Stimulated activated CD8-positive, alpha-beta memory T cell treated with anti-CD3 and anti-CD28 coated beads, Interleukin-15, amount 100 ng/mL, for 24 hours (primary cell): ENCODE measurements around the gene BAIAP2L1.

Source experiments
- DNase-seq: peaks from one replicate; pipeline ENCODE4 v3.0.0-alpha.2; 2020; ENCODE audit warnings: low read depth

The BAIAP2L1 gene

DNA sequence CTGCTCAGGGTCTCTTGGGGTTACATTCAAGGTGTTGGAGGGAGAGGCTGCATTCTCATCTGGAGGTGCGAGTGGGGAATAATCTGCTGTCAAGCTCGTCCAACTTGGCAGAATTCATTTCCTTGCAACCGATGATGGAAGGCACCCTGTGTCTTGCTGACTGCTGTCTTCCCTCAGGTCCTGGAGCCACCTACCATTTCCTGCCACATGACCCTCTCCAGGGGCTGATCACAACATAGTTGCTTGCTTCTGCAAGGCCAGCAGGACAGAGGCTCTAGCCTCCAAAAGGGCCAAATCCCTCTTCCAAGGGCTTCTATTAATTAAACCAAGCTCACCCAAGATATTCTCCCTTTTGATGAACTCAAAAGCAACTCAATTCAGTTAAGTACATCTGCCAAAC lies 133.6 kb downstream of the BAIAP2L1 start:
- DNase-seq, result no peak

GRCh38 chr7:98266840-98267239 lies 134.1 kb downstream of the BAIAP2L1 start:
- DNase-seq, result no peak

DNA sequence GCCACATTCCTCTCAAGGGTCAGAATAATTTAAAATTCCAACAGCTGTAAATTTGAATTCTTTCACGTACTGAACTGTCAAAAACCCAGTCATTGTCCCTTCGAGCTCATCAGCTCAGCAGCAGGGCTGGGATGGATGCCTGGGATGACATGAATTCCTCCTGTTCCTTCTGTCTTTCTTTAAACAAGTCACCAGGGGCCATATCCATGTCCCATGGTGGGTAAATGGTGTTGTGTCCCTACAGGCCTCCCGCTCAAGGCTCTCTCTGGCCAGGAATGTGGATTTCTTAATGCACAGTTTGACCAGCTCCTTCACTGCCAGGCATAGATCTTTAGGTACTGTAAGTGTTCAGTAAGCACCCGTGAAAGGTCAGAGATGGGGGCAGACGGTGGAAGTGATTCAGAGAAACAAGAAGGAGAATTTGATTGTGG lies 135.0 kb downstream of the BAIAP2L1 start:
- DNase-seq, result no peak

DNA sequence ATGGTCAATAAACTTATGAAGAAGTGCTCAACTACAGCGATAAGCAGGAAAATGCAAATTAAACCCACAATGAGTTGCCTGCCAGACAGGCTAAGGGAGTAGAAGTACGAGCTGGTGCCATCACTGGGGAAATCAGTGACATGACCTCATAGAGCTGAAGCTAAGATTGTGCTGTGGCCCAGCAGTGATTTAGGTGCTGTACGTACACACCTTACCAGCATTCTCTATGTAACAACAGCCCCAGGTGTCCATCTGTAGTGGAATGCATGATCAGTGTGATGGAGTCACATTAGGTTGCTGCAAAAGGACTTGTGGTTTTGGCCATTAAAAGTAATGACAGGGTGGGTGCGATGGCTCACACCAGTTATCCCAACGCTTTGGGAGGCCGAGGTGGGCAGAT lies 143.2 kb downstream of the BAIAP2L1 start:
- DNase-seq, result no peak

DNA sequence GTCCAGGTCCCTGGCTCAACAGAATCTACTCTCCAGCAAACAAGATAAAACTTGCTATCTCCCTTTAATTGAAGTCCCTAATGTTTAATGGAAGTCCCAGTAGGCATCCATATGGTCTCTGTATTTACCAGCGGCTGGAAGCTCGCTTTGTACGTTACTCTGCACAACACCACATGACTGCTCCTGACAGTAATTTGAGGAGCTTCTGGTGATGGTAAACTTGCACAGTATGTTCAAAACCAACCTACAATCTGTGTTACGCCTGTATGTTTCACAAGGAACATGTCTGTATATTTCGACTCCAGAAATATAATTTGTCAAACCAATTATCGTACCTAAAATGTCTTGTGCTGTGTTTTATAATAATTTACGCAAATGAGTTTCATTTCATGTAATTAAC lies 144.5 kb downstream of the BAIAP2L1 start:
- DNase-seq, result no peak

DNA sequence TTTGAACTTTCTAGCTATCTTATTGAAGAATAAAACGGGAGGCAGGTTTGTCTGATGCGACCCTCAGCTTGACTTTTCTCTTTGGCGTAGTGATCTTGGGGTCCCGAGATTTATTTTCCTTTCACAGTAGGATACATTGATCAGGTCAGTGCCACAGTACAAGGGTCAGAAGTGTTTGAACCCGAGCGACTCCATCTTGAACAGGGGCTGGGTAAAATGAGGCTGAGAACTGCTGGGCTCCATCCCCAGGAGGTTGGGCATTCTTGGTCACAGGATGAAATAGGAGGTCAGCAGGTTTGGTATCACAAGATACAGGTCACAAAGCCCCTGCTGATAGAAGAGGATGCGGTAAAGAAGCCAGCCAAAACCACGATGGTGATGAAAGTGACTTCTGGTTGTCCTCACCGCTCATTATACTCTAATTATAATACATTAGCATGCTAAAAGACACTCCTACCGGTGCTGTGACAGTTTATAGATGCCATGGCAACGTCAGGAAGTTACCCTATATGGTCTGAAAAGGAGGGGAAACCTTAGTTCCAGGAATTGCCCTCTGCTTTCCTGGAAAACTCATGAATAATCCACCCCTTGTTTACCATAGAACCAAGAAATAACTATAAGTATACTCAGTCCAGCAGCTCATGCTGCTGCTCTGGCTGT lies 145.8 kb downstream of the BAIAP2L1 start:
- no peak for DNase-seq

DNA sequence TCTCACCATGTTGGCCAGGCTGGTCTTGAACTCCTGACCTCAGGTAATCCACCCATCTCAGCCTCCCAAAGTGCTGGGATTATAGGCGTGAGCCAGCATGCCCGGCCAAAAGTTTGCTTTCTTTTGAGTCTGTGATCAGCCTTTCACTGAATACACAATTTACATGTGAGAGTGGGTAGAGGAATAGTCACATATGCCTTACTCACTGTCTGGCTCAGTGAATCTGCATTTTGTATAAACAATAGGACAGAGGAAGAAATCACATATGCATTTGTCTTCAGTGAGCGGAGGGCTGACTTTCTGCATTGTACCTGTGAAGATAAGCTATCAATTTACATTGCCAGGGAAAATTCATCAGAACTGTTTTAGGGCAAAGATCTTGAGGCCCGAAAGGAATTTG lies 146.4 kb downstream of the BAIAP2L1 start:
- DNase-seq, result no peak

GRCh38 chr7:98252425-98253054 lies 148.3 kb downstream of the BAIAP2L1 start:
- DNase-seq, result no peak

DNA sequence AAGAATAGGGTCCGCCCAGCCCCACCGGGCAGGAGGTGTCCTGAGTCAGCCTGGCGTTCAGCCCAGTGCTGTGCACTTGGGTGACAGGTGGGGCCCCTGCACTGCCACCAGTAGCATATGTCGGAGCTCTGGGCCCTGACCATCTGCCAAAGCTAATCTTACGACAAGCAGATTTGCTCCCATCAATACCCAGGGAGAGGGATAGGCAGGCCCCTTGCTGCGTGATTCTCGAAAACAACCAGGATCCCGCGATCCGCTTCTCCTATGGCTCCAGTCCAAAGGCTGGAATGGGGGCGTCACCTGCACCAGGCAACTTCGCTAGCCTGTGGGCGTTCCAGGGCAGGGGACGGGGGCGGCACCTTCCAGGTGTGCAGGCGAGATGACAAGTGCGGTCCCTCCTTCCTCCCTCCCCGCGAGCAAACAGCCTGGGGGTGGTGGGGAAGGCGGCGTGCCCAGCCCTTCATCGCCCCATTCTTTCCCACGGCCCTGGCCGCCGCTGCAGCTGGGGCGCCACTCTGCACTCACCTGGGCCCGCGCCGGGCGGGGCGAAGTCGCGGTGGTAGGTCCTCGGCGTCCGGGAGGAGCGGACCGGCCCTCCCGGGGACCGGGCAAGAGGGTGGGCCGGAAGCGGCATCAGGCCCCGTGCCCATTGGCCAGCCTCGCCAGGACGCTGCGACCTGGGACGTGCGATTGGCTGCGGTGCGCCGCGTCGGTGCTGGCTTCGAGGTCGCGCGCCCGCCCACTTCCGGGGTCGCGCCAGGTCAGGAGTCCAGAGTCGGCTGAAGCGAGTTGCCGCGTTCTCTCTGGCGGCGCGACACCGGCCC lies 149.1 kb downstream of the BAIAP2L1 start, which contains the start of gene TECPR1:
TSS of gene TECPR1 (minus strand) at position 632 of the 824 bp plus-strand sequence. CDS start 6,086 bp downstream, outside the sequence.
- peak; percentile 69 for DNase-seq

- DNase-seq, result no peak
Observed at GRCh38 chr7:98251231-98251600, 149.7 kb downstream of the BAIAP2L1 start.

- DNase-seq, result no peak
Observed at GRCh38 chr7:98250789-98251188, 150.1 kb downstream of the BAIAP2L1 start.

DNA sequence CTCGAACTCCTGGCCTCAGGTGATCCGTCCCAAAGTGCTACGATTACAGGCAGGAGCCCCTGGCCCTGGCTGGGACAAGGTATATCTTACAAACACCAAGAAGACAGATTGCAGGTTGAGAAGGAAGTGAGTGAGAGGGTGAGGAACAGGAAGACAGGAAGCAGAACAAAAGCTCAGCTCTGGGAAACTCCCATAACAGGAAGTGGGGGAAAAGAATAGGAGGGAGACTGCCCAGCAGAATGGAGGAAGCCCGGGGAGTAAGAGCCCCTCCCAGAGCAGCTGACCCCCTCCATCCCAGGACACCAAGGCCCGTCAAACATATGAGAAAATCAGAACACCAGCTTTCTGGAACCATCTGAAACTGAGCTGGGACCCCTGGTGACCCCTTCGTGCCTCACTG lies 151.8 kb downstream of the BAIAP2L1 start:
- no peak for DNase-seq

- DNase-seq, result no peak
Observed at GRCh38 chr7:98248156-98248555, 152.7 kb downstream of the BAIAP2L1 start.

DNA sequence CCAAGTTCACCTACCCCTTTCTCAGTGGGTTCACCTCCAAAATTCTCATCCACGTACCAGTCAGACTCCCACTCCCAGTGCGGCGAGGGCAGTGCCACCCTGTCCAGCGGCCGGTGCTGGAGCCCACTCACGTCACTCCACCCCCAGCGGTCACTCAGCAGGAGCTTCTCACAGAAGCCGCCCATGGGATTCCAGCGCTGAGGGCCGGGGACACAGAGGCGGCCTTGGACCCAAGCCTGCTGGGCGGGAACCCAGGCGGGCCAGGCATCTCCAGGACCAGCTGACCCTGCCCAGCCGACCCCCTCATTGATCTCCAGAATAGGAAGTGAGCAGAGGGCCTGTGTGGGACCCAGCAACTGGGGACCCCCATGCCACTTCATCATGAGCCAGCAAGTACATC lies 156.0 kb downstream of the BAIAP2L1 start:
- no peak for DNase-seq

GRCh38 chr7:98242934-98243333 lies 158.0 kb downstream of the BAIAP2L1 start:
- no peak for DNase-seq

DNA sequence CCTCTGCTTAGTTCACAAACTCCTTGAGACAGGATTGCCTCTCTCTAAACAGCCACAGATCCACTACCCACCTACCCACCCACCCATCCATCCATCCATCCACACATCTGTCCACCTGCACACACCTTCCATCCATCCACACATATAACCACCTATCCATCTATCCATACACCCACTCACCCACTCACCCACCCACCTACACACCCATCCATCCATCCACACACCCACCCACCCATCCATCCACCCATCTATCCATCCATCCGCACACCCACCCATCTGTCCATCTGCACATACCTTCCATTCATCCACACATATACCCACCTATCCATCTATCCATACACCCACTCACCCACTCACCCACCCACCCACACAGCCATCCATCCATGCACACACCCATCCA lies 158.5 kb downstream of the BAIAP2L1 start:
- DNase-seq, result no peak

DNA sequence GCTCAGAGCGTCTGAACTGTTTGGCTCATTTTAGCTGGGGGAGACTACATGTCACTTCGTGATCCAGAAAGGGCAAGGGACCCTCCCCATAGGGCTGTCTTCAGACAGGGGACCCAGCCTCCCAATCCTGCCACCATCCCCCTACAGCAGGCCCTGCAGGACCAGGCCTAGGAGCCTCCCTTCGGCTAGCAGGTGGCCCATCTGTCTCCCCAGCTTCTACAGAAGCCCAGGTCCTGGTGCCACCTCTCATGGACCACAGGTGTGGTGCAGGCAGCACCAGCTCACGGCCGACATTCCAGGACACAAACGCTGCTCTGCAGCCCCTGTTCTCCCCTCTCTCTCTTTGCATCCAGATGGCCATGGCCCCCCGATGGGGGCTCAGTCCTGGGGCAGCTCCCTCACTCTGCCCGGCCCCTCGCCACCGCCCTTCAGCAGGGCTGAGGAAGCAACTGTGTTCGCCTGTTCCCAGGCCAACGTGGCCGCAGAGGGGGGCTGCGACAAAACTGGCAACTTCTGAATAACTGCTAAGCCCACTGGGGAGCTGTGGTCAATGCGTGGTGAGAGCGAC lies 159.1 kb downstream of the BAIAP2L1 start:
- no peak for DNase-seq
